GM12874 (cell line): ENCODE measurements around the gene PRMT7.

Experiments
- TF ChIP-seq, protein P1 (sequence below): IDR thresholded peaks from 2 replicates; pipeline ENCODE4 v1.5.1; 2011; ENCODE audit warnings: low read depth, mild to moderate bottlenecking, control low read depth, low read length, moderate library complexity; ENCODE audit not compliant: insufficient read depth

PRMT7 gene

DNA sequence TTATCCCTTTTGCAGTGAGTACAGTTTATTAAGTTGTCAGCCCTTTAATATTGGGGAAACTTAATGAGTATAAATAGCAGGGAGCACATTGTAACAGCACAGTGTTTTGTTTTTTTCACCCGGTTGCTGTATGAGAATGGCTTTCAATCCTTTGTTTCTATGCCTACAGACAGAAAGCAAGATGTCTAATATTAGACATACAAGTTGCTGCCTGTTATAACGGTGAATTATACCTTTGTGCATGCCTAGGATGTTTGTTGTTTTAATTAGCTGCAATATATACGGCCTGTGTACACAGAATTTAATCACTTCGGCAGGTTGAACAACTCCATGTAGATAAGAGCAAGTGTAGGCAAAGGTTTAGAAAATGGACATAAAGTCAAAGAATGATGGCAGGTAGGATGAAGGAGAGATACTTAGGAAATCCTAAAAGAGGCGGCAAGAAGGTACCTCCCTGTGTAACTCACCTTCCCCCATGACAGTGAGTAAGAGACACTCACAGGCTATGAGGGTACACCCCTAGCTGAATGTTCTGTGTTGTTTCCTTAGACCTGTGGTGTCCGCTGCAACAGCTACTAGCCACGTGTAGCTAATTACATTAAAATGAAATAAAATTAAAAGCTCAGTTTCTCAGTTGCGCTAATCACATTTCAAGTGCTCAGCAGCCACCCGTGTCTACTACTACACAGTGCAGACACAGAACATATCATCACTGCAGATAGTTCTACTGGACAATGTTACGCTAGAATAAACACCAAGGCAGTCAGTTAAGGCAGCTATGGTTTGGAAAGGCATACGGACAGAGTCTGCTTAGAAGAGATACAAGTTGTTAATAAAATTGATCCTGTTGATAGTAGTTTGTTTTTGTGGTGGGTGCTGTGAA is 11.0 kb upstream of the PRMT7 start:
- TF ChIP-seq, protein P1, sequence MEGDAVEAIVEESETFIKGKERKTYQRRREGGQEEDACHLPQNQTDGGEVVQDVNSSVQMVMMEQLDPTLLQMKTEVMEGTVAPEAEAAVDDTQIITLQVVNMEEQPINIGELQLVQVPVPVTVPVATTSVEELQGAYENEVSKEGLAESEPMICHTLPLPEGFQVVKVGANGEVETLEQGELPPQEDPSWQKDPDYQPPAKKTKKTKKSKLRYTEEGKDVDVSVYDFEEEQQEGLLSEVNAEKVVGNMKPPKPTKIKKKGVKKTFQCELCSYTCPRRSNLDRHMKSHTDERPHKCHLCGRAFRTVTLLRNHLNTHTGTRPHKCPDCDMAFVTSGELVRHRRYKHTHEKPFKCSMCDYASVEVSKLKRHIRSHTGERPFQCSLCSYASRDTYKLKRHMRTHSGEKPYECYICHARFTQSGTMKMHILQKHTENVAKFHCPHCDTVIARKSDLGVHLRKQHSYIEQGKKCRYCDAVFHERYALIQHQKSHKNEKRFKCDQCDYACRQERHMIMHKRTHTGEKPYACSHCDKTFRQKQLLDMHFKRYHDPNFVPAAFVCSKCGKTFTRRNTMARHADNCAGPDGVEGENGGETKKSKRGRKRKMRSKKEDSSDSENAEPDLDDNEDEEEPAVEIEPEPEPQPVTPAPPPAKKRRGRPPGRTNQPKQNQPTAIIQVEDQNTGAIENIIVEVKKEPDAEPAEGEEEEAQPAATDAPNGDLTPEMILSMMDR, result no peak

DNA sequence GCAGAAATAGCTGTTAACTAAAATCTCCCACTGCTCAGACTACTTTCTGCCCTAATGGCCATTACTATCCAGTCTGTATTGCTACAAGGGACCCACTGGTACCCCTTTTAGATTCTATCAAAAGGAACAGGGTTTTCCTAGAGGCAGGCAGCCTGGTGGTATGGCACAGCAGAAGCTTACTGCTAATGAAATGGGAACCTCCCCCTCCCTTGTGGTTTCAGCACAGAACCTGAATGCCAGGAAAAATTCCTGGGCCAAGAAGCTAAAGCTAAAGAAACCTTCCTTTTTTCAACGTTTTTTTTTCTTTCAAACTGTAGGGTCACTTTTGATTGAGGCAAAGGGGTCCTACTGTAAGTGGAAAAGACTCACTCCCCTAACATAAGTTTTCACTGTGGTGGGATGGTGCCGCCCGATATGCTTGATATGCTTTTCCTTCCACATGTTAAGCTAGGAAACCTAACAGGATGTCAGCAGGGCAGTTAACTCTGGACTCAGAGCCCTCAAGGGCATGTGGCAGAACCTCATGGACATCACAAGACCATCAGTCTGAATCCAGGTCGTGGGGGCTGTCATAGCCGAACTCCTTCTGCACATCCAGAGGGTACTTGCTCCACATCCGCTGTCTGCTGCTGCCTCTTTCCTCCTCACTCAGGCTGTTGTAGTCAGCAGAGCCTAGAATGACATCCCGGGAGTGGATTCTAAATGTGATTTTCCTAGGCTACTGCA is 9.9 kb upstream of the PRMT7 start:
- TF ChIP-seq, protein P1, result no peak

DNA sequence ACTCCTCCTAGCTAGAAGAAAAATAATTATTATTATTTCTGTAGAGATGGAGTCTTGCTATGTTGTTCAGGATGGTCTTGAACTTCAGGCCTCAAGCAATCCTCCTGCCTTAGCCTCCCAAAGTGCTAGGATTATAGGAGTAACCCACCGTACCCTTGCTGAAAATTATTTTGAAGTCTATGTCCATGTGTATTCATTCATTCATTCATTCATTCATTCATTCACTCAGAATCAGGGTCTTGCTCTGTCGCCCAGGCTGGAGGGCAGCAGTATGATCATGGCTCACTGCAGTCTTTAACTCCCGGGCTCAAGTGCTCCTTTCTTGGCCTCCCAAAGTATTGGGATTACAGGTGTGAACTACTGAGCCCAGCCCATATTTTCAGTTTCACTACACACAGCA is 4.2 kb upstream of the PRMT7 start:
- TF ChIP-seq, protein P1, result no peak

DNA sequence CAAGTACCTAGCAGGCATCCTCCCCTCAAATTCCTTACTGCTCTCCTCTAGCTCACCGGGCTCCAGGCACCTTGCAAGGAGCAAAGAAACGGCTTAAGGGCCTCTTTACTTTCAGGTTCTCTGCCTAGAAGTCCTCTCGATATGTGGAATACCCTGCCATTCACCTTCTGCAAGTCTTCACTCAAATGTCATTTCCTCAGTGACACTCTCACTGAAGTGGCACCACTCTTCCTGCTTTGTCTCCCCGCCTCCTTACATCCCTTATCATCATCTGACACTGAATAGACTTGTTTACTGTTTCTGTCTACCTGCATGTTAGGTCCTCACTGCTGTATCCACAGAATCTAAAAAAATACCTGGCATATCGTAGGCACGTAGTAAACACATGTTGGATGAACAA is 1.0 kb upstream of the PRMT7 start:
- TF ChIP-seq, protein P1, result no peak

DNA sequence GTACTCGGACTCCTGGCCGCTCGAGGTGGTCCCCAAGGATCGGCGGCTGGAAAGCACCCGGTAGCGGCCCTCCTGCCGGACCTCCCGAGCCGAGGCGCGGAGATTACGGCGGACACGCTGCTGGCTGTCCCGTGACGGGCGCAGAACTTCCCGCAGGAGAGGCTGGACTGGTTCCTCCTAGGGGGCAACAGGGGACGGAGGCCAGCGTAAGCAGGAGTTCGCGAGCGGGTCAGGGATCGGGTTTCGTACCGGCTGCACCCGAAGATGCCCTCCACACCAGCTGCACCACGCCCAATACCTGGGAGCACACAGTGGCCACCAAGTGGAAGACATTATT is 414 bp upstream of the PRMT7 start:
- TF ChIP-seq, protein P1, result no peak

DNA sequence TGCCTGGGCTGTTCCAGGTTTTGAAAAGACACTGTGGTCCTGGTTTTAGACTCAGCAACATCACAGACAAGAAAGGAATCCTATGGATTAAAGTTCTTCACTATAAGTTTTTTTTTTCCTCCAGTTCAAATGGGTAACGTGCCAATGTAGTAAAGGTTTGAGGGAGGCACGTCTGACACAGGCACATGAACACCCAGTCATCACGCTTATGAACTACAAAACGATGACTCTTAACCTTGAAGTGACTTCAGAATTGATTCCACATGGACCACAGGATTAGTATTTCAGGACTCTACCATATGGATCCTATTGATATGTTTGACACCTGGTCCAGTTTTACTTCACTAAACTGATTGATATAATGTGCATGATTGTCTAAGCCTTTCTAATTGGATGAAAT is 2.3 kb downstream of the PRMT7 start:
- TF ChIP-seq, protein P1, result no peak

DNA sequence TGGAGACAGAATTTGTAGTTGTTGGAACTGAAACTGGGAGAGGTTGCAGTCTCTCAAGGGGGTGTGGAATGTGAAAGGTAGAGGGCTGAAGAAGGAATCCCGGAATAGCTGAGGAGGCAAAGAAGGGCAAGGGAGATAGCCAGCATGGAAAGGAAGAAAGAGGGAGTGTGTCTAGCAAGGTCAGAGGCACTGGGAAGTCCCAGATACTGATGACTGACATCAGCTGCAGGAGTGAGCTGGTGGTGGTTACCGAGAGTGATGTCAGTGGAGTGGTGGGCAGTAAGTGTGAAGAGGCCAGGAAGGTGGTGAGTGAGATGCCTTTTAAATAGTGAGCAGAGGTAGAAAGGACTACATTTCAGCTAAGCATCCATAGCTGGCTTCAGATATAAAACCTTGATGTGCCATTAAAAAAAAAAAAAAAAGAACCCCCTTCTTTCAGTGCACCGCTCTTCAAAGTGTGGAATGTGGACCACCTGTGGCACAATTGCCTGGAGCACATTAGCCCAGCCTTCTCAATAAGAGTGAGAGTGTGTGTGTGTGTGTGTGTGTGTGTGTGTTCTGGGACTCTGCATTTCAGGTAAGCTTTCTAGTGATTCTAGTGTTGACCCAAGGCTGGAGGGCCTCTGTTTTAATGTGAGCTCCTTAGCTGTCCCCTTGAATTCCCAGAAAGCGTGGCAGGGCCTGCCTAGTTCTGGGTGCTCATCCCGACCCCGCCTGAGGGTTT is 8.5 kb downstream of the PRMT7 start:
- TF ChIP-seq, protein P1, result no peak
